Endometrial microvascular endothelial cells (primary cell): Measurements from ENCODE around the gene TCF7L2. TPM values are rescaled to one million over a fixed set of nuclear protein-coding genes. Genes with fewer than 3 reads are reported as not detected.
"Not testable (repeated sequence)": the region's sequence is repeated elsewhere in the genome, so short reads cannot be mapped to it uniquely, and the experiment has no call there.

Experiments used
- in situ Hi-C: cut with HindIII; loops from 2 replicates; pipeline ENCODE4 v1.10.0; 2017; ENCODE audit warnings: low sequenced_read_pairs, low pct_unique_long_range_greater_than_20kb; ENCODE audit errors: inconsistent ontology term
- total RNA-seq: library from RNA; depleted of rRNA; stranded (reverse); fragments of >200 nt; gene quantifications from one replicate; pipeline ENCODE4 v1.2.3, GENCODE V29; 2015; ENCODE audit errors: inconsistent ontology term

TCF7L2 gene
- total RNA-seq, 1 donor from 2014 or later: 3.8 TPM

GRCh38 chr10:113049881-113050280 lies 99.8 kb downstream of the TCF7L2 start:
- in situ Hi-C loops: loop anchor here (10.0 kb wide), 1 partner anchor 85 kb away; no protein-coding TSS in a partner anchor

DNA sequence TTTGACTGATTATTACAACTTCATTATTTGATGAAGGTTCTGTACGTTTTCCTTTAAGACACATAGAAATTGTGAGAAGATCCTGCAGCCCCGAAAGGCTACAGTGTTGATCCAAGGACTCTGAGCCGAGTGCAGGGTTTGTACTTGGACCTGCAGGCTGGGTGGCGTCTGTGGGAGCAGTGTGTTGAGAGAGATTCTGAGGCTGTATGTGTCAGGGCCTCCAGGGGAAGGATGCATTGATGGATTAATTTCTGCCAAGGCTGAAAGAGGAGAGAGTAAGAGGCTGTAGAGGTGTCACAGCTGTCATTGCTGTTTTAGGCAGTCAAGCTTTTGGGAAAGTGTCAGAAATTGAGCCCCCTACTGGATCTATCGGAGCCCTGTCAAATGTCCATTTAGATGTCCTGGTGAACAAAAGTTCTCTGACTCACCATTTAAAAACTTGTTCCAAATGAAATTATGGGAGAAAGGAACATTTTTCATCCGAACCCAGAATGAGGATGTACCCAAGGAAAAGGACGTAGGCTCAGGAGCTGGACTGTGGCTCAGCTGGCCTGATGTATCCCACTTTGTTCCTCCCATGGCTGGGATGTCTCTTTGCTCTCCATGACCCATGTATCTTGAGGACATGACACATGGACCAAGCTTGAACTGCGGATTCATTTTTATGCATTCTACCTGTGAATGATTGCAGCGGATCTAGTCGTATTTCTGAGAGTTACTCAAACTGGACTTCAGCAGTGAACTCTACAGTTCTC lies 102.2 kb downstream of the TCF7L2 start:
- in situ Hi-C loops: loop anchor here (10.0 kb wide), 1 partner anchor 87 kb away; no protein-coding TSS in a partner anchor

- in situ Hi-C loops: loop anchor here (10.0 kb wide), 1 partner anchor 88 kb away; no protein-coding TSS in a partner anchor
Measured at GRCh38 chr10:113053091-113053490, 103.0 kb downstream of the TCF7L2 start.

- in situ Hi-C loops: loop anchor here (10.0 kb wide), 1 partner anchor 89 kb away; no protein-coding TSS in a partner anchor
Measured at GRCh38 chr10:113053881-113054280, 103.8 kb downstream of the TCF7L2 start.

GRCh38 chr10:113055458-113055857 lies 105.4 kb downstream of the TCF7L2 start:
- in situ Hi-C loops: loop anchor here (5.0 to 10.0 kb wide), 2 partner anchors 67 to 91 kb away; no protein-coding TSS in a partner anchor

GRCh38 chr10:113056030-113056429 lies 106.0 kb downstream of the TCF7L2 start:
- in situ Hi-C loops: loop anchor here (5.0 to 10.0 kb wide), 2 partner anchors 66 to 91 kb away; no protein-coding TSS in a partner anchor

DNA sequence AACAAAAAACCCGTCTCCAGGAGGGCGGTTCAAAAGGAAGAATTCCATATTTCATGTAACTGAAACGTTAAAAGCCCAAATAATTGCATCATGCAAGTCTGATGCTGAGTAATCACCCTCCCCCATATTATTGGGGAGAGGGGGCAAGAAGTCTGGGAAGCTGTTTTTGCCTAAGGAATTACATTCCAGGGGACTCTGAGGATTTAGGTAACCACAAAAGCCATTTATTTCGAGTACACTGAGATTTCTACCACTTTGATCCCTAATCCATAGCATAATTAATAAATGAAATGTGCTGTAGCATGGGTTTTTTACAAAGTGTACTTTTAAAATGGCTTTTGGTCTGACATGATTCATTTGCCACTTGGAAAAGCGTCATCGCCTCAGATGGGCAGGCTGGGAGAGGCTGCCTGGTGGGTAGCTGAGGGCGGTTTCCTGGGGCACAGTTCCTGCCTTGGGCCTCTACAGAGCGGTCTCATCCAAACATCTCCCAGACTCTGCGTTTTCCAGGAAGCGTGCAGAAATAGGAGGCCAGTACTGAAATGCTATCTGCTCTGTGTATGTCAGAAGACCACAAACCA lies 106.5 kb downstream of the TCF7L2 start:
- in situ Hi-C loops: loop anchor here (5.0 to 10.0 kb wide), 2 partner anchors 66 to 92 kb away; no protein-coding TSS in a partner anchor

DNA sequence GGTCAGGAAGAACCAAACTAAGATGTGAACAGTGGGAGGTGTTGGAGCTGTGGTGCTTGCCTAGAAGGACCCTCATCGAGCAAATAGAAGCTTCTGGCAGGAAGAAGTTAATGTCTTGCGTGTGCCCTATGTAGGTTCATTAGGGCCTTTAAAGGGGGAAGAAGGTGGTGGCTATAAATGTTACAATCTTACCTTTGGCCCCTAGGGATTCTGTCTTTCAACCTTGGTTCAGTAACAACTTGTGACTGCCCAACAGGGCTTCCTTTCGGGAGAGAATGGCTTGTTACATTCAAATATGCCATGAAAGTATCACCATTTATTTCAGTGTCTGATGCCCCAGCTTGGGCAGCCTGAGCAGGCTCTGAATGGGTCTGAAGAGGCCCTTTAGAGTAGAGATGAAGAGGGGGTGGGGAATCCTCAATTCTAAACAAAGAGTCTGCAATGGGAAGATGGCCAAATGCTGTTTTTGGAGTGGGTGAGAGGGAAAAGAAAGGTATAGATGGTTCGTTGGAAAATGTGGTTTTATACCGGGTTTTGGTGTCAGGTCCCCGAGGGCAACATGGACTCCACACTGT lies 108.0 kb downstream of the TCF7L2 start:
- in situ Hi-C loops: loop anchor here (5.0 to 10.0 kb wide), 2 partner anchors 64 to 93 kb away; no protein-coding TSS in a partner anchor

GRCh38 chr10:113058523-113059370 lies 108.7 kb downstream of the TCF7L2 start:
- in situ Hi-C loops: loop anchor here (5.0 to 10.0 kb wide), 2 partner anchors 64 to 94 kb away; no protein-coding TSS in a partner anchor

GRCh38 chr10:113059371-113059780 lies 109.3 kb downstream of the TCF7L2 start:
- in situ Hi-C loops: loop anchor here (5.0 to 10.0 kb wide), 2 partner anchors 63 to 95 kb away; no protein-coding TSS in a partner anchor

DNA sequence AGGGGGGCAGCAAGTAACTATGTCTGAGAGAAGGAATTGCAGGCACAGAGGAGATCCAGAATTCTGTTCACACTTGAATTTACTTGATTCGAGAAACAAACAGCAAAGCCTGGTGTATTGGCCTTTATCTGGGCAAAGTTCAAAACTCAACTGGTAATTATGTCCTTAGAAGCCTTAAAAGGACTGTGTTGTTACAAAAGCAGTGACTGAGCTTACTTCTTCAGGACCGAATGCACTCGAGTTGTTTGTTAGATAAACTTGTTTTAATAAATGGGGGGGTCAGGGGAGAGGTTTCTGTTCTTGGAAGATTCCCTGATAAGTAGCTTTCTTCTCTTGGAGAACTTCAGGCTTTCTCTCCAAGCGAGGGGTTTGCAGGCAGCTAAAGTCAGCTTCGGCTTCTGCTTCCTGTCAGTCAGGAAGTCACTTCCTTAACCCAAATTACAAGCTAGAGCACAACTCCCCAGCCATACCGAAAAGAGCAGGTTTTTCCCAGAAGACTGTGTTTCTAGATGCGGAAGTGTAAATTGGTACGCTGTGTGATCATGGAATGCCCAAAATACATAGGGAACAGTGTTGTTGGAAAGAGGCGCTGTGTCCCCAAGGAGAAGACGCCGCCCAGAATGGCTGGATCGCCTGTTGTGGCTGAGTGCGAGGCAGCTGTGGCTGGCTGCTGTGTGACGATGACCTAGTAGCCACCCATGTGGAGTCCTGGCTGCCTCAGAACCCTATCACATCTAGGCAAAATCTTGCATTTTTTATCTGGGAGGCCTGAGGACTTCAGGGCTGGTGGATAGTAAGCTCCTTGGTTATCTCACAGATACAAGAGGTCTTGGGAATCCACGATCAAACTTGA lies 110.4 kb downstream of the TCF7L2 start:
- in situ Hi-C loops: no loop called here

GRCh38 chr10:113061054-113061430 lies 111.0 kb downstream of the TCF7L2 start:
- in situ Hi-C loops: no loop called here

DNA sequence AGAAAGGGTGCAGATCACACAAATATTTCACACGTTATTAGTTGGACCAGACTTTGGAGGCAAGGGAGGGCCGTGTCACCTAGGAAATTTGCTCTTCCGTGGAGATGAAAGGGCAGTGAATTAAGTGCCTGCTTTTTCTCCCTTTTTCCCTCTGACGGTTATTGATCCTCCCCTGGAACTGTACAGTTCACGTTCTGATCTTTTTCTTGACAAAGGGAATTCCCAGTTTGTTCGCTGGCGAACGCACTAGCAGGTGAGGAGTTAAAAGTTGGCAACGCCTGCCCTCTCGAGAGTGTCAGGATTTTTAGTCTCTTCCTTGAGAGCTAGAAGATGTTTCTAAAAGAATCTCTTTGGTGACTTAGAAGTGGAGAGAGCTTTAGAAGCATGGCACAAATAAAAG lies 111.5 kb downstream of the TCF7L2 start:
- in situ Hi-C loops: no loop called here

DNA sequence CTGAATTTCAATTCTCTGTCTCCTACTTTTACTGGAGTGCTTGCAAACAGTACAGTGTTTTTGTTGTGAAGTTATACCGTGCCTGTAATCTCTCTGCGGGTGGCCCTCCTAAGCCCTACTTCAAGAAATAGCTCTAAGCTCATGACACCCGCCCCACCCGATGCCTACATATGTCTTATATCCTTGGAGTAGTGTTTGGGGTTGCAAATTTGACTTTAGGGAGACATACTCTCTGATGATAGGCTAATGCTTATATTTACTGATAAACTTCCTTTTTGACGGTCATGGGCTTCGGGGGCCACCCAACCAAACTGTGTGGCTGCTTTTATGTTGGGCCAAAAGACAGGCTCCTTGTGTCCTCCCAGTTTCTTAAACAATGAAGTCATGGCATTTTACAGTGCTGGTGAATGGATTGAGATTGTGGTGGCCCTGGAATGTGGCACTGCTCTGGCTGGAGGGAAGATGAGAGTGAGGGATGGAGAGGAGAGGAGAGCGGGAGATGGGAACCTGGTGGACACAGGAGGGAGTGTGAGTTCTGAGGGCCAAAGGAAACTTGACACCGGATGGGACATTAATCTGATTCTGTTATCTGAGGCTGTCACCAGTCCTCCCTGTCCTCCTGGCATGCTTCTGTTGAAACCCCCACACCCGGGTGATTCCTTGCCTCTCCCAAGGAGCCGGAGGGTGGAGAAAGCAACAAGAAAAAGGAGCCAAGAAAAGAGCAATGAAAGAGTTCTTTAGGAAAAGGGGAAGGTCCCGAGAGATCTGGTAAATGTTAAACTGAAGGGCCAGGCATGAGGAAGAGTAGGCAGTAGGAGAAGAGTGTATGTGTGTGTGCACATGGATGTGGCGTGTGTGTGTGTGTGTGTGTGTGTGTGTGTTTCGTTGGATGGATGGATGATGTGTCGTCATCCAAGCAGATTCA lies 113.3 kb downstream of the TCF7L2 start:
- in situ Hi-C loops: no loop called here

DNA sequence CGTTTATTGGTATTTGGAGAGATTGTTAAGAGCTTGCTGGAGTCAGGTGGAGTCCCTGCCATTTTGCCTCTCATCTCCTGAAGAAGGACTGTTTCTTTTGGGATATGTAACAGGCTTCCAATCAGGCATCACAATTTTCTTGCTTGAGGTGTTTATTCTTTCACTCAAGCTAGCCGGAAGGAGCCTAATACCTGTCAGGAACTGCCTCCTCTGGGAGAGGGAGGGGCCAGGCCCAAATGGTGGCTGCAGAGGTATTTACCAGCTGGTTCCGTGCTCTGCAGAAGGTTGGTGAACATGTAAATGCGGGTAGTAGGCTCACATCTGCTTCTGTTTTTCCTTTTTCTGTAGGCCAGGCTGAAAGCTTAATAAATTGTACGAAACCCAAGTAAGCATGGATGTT lies 114.0 kb downstream of the TCF7L2 start:
- in situ Hi-C loops: no loop called here

DNA sequence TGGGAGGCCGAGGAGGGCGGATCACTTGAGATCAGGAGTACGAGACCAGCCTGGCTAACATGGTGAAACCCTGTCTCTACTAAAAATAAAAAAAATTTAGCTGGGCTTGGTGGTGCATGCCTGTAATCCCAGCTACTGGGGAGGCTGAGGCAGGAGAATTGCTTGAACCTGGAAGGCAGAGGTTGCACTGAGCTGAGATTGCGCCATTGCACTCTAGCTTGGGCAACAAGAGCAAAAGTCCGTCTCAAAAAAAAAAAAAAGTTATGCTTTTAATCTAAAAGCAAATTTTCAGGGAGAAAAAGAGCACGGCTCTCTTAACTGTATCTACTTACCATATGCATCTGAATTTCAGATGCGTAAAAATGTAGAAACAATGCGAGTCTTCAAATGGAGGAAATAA lies 116.1 kb downstream of the TCF7L2 start:
- in situ Hi-C loops: not testable (repeated sequence)
